T-cell (primary cell): Measurements from ENCODE around the gene PLRG1. TPM values are rescaled to one million over a fixed set of nuclear protein-coding genes. Genes with fewer than 3 reads are reported as not detected.
A peak's percentile ranks its signal among the peaks of the same experiment; 100 is the strongest.

ENCODE experiments used
- ATAC-seq, 4 experiments: fragments of 200-7000 bp in 3 of 4; fragments of 150-1000 bp in 1 of 4; cut with Tn5 transposase; replicated peaks in 1 of 4; 1 replicate in 3 of 4; 2 replicates in 1 of 4; pipeline ENCODE4 v1.10.0; 2021; ENCODE audit warnings: moderate library complexity in 3 of 4, mild to moderate bottlenecking in 2 of 4, moderate number of reproducible peaks in 1 of 4
- CTCF ChIA-PET, 2 donors: fragments of 300-600 bp; sonication (Branson Sonifier 250); formaldehyde crosslinking; loops; one replicate each; lab custom pipeline; 2022; ENCODE audit warnings: antibody characterized with exemption in 2 of 2; lab: Charles Lee
- POLR2A ChIA-PET, 2 donors: fragments of 300-600 bp; sonication (Branson Sonifier 250); formaldehyde crosslinking; loops; one replicate each; lab custom pipeline; 2022; ENCODE audit warnings: antibody characterized with exemption in 2 of 2; lab: Charles Lee
- DNase-seq, 35 experiments: peaks; one replicate each; pipeline versions ENCODE4 v3.0.0 to v3.0.0-alpha.2; 2013 to 2023
- H3K27ac ChIP-seq: one replicate; pipeline ENCODE4 v1.5.1; 2013; ENCODE audit warnings: low read length
- H3K27me3 ChIP-seq, 2 experiments: replicated peaks in 1 of 2; 1 replicate in 1 of 2; 2 replicates in 1 of 2; pipeline versions ENCODE4 v1.6.1 to v1.7.0; 2013; ENCODE audit warnings: low read length in 1 of 2, mixed read lengths in 1 of 2; ENCODE audit not compliant: control insufficient read depth in 2 of 2, insufficient read depth in 2 of 2; ENCODE audit errors: extremely low read depth in 1 of 2
- H3K36me3 ChIP-seq, 2 donors: 1 replicate in 1 of 2; 2 replicates in 1 of 2; pipeline versions ENCODE4 v1.6.1 to v1.7.0; 2013; ENCODE audit warnings: low read length in 1 of 2; ENCODE audit not compliant: control insufficient read depth in 2 of 2, insufficient read depth in 1 of 2; ENCODE audit errors: extremely low read depth in 1 of 2
- H3K4me1 ChIP-seq, 2 experiments: 1 replicate in 1 of 2; 2 replicates in 1 of 2; pipeline versions ENCODE4 v1.6.1 to v1.7.0; 2013; ENCODE audit warnings: low read length in 2 of 2, mixed read lengths in 1 of 2; ENCODE audit not compliant: insufficient read depth in 2 of 2, control insufficient read depth in 1 of 2; ENCODE audit errors: extremely low read depth in 1 of 2
- H3K4me3 ChIP-seq, 2 donors: 1 replicate in 1 of 2; 2 replicates in 1 of 2; pipeline versions ENCODE4 v1.5.1 to v1.7.0; 2013; ENCODE audit warnings: mild to moderate bottlenecking in 2 of 2, low read length in 1 of 2, moderate library complexity in 1 of 2; ENCODE audit not compliant: control insufficient read depth in 1 of 2; ENCODE audit errors: extremely low read depth in 1 of 2
- H3K9me3 ChIP-seq: 2 replicates; pipeline ENCODE4 v1.7.0; 2013
- H3K27ac Mint-ChIP-seq, 2 donors: one replicate each; pipeline ENCODE4 v1.8.0; 2020 to 2021; ENCODE audit warnings: mild to moderate bottlenecking in 2 of 2, mixed read lengths in 2 of 2
- H3K27me3 Mint-ChIP-seq, 2 donors: one replicate each; pipeline ENCODE4 v1.8.0; 2021 to 2022; ENCODE audit warnings: mixed read lengths in 2 of 2
- H3K36me3 Mint-ChIP-seq: one replicate; pipeline ENCODE4 v1.8.0; 2021; ENCODE audit warnings: mixed read lengths
- H3K4me1 Mint-ChIP-seq, 3 donors: one replicate each; pipeline ENCODE4 v1.8.0; 2020 to 2022; ENCODE audit warnings: mixed read lengths in 3 of 3, mild to moderate bottlenecking in 1 of 3
- H3K4me3 Mint-ChIP-seq, 3 donors: one replicate each; pipeline ENCODE4 v1.8.0; 2020 to 2022; ENCODE audit warnings: mild to moderate bottlenecking in 3 of 3, mixed read lengths in 3 of 3, moderate library complexity in 3 of 3
- H3K9me3 Mint-ChIP-seq, 3 donors: one replicate each; pipeline ENCODE4 v1.8.0; 2020 to 2022; ENCODE audit warnings: mixed read lengths in 3 of 3
- WGBS: methylation state at CpG from one replicate; pipeline ENCODE4 v1.1.5; 2013; ENCODE audit warnings: missing lambda C conversion rate; ENCODE audit not compliant: insufficient coverage; 5-methylcytosine and 5-hydroxymethylcytosine counted together
- total RNA-seq, 35 experiments: library from RNA in 6 of 35; stranded (reverse) in 6 of 35; fragments of 120-200 nt in 1 of 35; gene quantifications; one replicate each; pipeline versions ENCODE4 v1.2.1 to v1.2.4 and lab custom pipeline; 2013 to 2026

PLRG1 gene
- total RNA-seq, 5 donors from 2014 or later (not counting 1 experiment from before 2014, with no cell fraction given), result 58.7 to 77.4 (median 62.7) TPM

DNA sequence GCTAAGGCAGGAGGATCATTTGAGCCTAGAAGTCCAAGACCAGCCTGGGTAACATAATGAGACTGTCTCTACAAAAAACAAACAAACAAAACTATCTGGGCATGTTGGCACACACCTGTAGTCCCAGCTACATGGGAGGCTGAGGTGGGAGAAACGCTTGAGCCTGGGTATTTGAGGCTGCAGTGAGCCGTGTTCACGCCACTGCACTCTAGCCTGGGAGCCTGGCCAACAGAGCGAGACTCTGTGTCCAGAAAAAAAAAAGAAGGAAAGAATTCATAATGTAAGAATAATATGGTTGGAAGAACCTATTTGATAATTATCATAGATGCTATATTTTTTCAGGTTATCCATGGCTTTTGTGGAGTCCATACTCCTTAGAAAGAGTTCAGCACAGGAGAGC lies 32.6 kb downstream of the PLRG1 start:
- ATAC-seq (no peak), DNase-seq (no peak)
- ChIA-PET POLR2A (no interaction called here), CTCF (no interaction called here)
- Histone ChIP-seq H3K4me3 (no peak overlapping the region), H3K4me1 (no peaks in the 10 kb centered on the region), H3K27ac (no peak overlapping the region), H3K9me3 (no peaks in the 10 kb centered on the region), H3K36me3 (no peaks in the 10 kb centered on the region), H3K27me3 (peaks cover 0 to 3% of the 10 kb centered on the region in 2 experiments)
- H3K36me3 Mint-ChIP-seq, result no peaks in the 10 kb centered on the region
- H3K27me3 Mint-ChIP-seq, result peaks cover 33 to 42% of the 10 kb centered on the region in 2 donors
- H3K27ac Mint-ChIP-seq, result no peak overlapping the region
- no peaks in the 10 kb centered on the region for H3K9me3 Mint-ChIP-seq
- 92% methylated on average over 3 of the region's 4 CpGs for WGBS
- H3K4me1 Mint-ChIP-seq, result peaks cover 0 to 6% (median 0%) of the 10 kb centered on the region in 3 donors
- H3K4me3 Mint-ChIP-seq, result no peak overlapping the region

DNA sequence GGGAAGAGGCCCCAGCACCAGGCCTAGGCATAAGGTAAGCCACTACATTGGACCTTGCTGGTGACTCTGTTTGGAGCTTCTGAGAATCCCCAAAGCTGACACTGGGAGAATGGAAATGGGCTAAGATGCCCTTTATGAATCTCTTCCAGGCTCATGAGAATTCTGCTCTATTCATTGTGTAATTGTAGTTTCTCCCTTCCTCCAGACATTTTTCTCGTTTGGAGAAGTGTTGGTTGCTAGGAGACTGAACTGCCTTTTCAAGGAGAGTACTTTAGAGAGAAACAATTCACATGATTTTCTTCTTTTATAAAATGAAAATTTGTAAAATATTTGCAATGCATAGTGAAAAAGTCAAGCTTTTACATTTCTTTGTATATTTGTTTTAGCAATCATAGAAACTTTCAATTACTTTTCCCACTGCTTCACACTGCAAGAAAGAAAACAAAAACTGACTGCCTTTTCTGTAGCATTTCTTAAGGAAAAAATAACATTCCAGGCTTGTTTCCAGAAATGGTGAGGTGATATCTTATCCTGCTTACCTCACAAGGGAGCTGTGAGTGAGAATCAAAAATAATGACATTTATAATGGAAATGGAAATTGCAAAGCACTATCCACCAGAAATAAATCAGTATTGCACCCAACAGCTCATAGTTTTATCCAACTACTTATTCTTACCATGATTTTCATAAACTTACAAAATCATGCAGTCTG lies 33.7 kb downstream of the PLRG1 start:
- Histone ChIP-seq H3K4me3 (no peak overlapping the region), H3K4me1 (no peaks in the 10 kb centered on the region), H3K27me3 (peaks cover 0 to 4% of the 10 kb centered on the region in 2 experiments), H3K9me3 (no peaks in the 10 kb centered on the region), H3K27ac (no peak overlapping the region), H3K36me3 (no peaks in the 10 kb centered on the region)
- no peak for ATAC-seq
- Mint-ChIP-seq H3K4me1 (peaks cover 0 to 6% (median 0%) of the 10 kb centered on the region in 3 donors), H3K27ac (no peak overlapping the region), H3K9me3 (no peaks in the 10 kb centered on the region), H3K27me3 (peaks cover 39 to 40% of the 10 kb centered on the region in 2 donors), H3K36me3 (no peaks in the 10 kb centered on the region), H3K4me3 (no peak overlapping the region)
- ChIA-PET POLR2A (no interaction called here), CTCF (no interaction called here)
- WGBS, result no CpG with 5 or more reads among the region's 1 CpG
- DNase-seq, result no peak

DNA sequence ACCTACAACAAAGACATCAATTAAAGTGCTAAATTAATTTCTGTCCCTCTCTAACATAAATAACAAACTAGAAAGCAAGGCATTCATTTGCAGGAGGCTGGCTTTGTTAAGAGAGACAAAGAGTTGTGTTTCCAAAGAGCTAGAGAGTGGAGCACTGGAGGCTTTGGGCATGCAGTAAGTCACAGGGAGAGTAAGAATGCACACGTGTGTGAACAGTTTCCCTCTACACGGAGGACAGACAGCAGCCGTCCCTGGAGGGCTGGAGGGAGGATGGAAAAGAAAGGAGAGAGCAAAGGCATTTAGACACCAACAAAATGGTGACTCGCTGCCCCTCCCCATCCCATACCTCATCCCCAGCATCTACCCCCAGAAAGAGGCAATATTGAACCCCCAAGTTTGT lies 38.2 kb downstream of the PLRG1 start:
- ChIA-PET POLR2A (no interaction called here), CTCF (no interaction called here)
- Mint-ChIP-seq H3K9me3 (no peaks in the 10 kb centered on the region), H3K36me3 (no peaks in the 10 kb centered on the region), H3K4me3 (no peak overlapping the region), H3K27ac (no peak overlapping the region), H3K27me3 (peaks cover 29 to 30% of the 10 kb centered on the region in 2 donors), H3K4me1 (no peaks in the 10 kb centered on the region)
- WGBS, result 60% methylated on average over 1 of the region's 4 CpGs
- no peak for ATAC-seq
- H3K4me1 ChIP-seq, result no peaks in the 10 kb centered on the region
- no peak for DNase-seq
- peaks cover 0 to 7% of the 10 kb centered on the region in 2 experiments for H3K27me3 ChIP-seq
- no peak overlapping the region for H3K4me3 ChIP-seq
- no peaks in the 10 kb centered on the region for H3K9me3 ChIP-seq
- no peaks in the 10 kb centered on the region for H3K36me3 ChIP-seq
- H3K27ac ChIP-seq, result no peak overlapping the region

DNA sequence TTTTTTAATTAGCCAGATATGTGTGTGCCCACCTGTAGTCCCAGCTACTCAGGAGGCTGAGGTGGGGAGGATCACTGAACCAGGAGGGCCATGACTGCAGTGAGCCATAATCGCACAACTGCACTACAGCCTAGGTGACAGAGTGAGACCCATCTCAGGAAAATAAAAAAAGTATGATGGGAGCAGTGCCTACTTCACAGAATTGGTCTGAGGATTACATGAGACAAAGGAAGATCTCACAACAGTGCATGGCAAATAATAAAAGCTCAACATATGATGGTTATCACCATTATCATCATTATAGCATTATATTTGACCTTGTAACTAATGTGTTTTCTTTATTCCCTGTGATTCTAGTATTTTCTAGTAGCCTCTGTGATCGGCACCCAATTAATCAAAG lies 38.7 kb downstream of the PLRG1 start:
- H3K27ac ChIP-seq, result no peak overlapping the region
- no peak overlapping the region for H3K4me3 ChIP-seq
- H3K36me3 Mint-ChIP-seq, result no peaks in the 10 kb centered on the region
- no peaks in the 10 kb centered on the region for H3K4me1 ChIP-seq
- WGBS, result 60% methylated on average over 1 of the region's 2 CpGs
- H3K9me3 Mint-ChIP-seq, result no peaks in the 10 kb centered on the region
- H3K4me3 Mint-ChIP-seq, result no peak overlapping the region
- H3K4me1 Mint-ChIP-seq, result no peaks in the 10 kb centered on the region
- CTCF ChIA-PET, result no interaction called here
- no peak overlapping the region for H3K27ac Mint-ChIP-seq
- H3K27me3 ChIP-seq, result peaks cover 0 to 7% of the 10 kb centered on the region in 2 experiments
- H3K27me3 Mint-ChIP-seq, result peaks cover 29% of the 10 kb centered on the region in 2 donors
- no peaks in the 10 kb centered on the region for H3K9me3 ChIP-seq
- DNase-seq (no peak), ATAC-seq (no peak)
- no peaks in the 10 kb centered on the region for H3K36me3 ChIP-seq
- POLR2A ChIA-PET, result no interaction called here

DNA sequence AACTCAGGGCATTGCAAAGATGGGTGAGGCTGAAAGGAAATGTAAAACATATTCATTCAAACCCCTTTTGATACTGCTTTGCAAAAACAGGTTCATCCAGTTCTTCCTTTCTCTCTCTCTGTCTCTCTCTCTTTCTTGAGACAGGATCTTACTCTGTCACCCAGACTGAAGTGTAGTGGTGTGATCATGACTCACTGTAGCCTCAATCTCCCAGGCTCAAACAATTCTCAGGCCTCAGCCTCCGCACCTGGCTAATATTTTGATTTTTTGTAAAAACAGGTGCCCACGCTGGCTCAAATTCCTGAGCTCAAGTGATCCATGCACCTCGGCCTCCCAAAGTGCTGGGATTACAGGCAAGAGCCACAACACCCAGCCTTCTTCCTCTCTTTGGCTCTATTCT lies 43.0 kb downstream of the PLRG1 start:
- POLR2A ChIA-PET, result no interaction called here
- peaks cover 0 to 10% of the 10 kb centered on the region in 2 experiments for H3K27me3 ChIP-seq
- H3K4me1 ChIP-seq, result no peaks in the 10 kb centered on the region
- no peak overlapping the region for H3K27ac ChIP-seq
- H3K4me3 ChIP-seq, result no peak overlapping the region
- H3K36me3 ChIP-seq, result no peaks in the 10 kb centered on the region
- ATAC-seq (no peak), DNase-seq (no peak)
- 95% methylated on average over 3 of the region's 3 CpGs for WGBS
- H3K4me1 Mint-ChIP-seq, result no peaks in the 10 kb centered on the region
- H3K27ac Mint-ChIP-seq, result no peak overlapping the region
- no peaks in the 10 kb centered on the region for H3K9me3 ChIP-seq
- no peaks in the 10 kb centered on the region for H3K9me3 Mint-ChIP-seq
- H3K27me3 Mint-ChIP-seq, result peaks cover 36 to 40% of the 10 kb centered on the region in 2 donors
- H3K36me3 Mint-ChIP-seq, result no peaks in the 10 kb centered on the region
- CTCF ChIA-PET, result interaction anchor here (0.6 to 1.2 kb wide), 5 partner anchors 11 to 177 kb away, joined by 3 to 4 read pairs (median 3); no protein-coding TSS in a partner anchor
- H3K4me3 Mint-ChIP-seq, result no peak overlapping the region

DNA sequence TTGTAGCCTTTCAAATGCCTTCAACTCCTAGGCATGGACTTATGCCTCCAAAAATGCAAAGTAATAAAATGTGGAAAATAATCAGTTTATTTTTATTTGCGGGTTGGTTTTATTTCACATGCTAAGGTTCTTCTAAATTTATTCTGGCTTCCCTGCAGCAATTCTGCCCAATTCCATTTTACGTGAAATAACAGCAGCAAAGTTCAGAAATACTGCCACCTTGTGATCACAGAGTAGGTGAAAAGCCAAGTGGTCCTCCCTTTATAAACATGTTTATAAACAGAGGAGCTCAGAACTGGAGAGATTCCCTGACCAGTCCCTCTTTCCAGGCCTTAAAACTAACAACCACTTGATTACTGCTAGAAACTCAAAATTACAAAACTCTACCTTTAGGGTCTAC lies 43.9 kb downstream of the PLRG1 start:
- no peaks in the 10 kb centered on the region for H3K4me1 Mint-ChIP-seq
- Histone ChIP-seq H3K27ac (no peak overlapping the region), H3K4me1 (no peaks in the 10 kb centered on the region), H3K27me3 (peaks cover 0 to 8% of the 10 kb centered on the region in 2 experiments), H3K4me3 (no peak overlapping the region), H3K36me3 (no peaks in the 10 kb centered on the region), H3K9me3 (no peaks in the 10 kb centered on the region)
- H3K27me3 Mint-ChIP-seq, result peaks cover 31 to 40% of the 10 kb centered on the region in 2 donors
- no peak overlapping the region for H3K4me3 Mint-ChIP-seq
- POLR2A ChIA-PET, result no interaction called here
- no peaks in the 10 kb centered on the region for H3K9me3 Mint-ChIP-seq
- CTCF ChIA-PET, result interaction anchor here (0.7 to 1.2 kb wide), 4 partner anchors 15 to 720 kb away, joined by 3 to 9 read pairs (median 4); no protein-coding TSS in a partner anchor
- 40% methylated on average over 1 of the region's 2 CpGs for WGBS
- no peaks in the 10 kb centered on the region for H3K36me3 Mint-ChIP-seq
- peak in 1 of 35 experiments; percentile 23 for DNase-seq
- ATAC-seq, result no peak
- no peak overlapping the region for H3K27ac Mint-ChIP-seq
